NT2/D1 (cell line): ENCODE results near the gene TLCD2.

Experiments
- SUZ12 ChIP-seq: IDR thresholded peaks from 2 replicates; pipeline ENCODE4 v1.6.1; 2011; ENCODE audit not compliant: insufficient read length, insufficient read depth; ENCODE audit errors: extremely low read depth
- YY1 ChIP-seq: IDR thresholded peaks from 2 replicates; pipeline ENCODE4 v1.6.1; 2011; ENCODE audit not compliant: insufficient read length, insufficient read depth
- ZNF274 ChIP-seq: IDR thresholded peaks from 2 replicates; pipeline ENCODE4 v1.6.1; 2011; ENCODE audit warnings: mild to moderate bottlenecking, low read depth, low read length

GRCh38 chr17:1724351-1724868 lies 14.2 kb upstream of the TLCD2 start, which contains the start of gene WDR81:
- TF ChIP-seq SUZ12 (no peak), ZNF274 (no peak), YY1 (no peak)
